HUDEP-2 (cell line): Measurements from ENCODE around the gene AGO3.

Source experiments
- DNase-seq, 76 experiments: peaks; one replicate each; lab custom pipeline; 2025; ENCODE audit not compliant: unreplicated experiment in 76 of 76; lab: John Stamatoyannopoulos, UW

Gene AGO3

GRCh38 chr1:36116901-36117300 is 186.0 kb downstream of the AGO3 start:
- DNase-seq: no peak

- DNase-seq: no peak
Observed at GRCh38 chr1:36118447-36119204, 187.7 kb downstream of the AGO3 start.

DNA sequence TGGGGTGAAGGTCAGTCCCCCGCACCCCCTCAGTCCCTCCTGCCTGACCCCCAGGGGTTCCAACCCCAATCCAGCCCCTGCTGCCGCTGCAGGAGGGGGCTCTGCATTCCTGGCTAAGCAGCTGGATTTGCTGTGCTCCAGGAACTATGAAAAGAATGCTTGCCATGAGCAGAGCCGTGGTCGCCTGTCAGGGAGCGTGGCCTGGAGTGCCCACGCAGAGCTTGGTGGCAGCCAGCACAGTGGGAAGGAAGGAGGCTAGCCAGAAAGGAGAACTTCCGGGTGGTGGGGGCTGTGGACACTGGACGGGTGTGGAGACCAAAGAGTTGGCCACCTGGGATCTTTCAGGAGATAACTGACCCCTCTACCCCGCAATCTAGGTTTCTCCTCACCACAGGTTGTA is 188.6 kb downstream of the AGO3 start:
- DNase-seq: no peak
